HepG2 (cell line): ENCODE data around the gene PGA5. TPM values are rescaled to one million over a fixed set of nuclear protein-coding genes. Genes with fewer than 3 reads are reported as not detected.

Source experiments
- AHR ChIP-seq: IDR thresholded peaks from 2 replicates; pipeline ENCODE4 v1.6.1; 2018; ENCODE audit warnings: missing genetic modification reagents, missing compliant biosample characterization
- ATM ChIP-seq: fragments of 450-650 bp; IDR thresholded peaks from 2 replicates; pipeline ENCODE4 v1.7.1; 2017; ENCODE audit warnings: mild to moderate bottlenecking, borderline replicate concordance
- CREB1 ChIP-seq, 2 experiments: fragments of 450-650 bp in 1 of 2; IDR thresholded peaks; 2 replicates each; pipeline ENCODE4 v1.6.1; 2016 to 2017; ENCODE audit warnings: control low read depth in 1 of 2, mild to moderate bottlenecking in 1 of 2, missing compliant biosample characterization in 1 of 2, missing genetic modification characterization in 1 of 2
- GZF1 ChIP-seq: sonication (generic); formaldehyde crosslinking; IDR thresholded peaks from 2 replicates; pipeline ENCODE4 v1.5.1; 2020; ENCODE audit warnings: mild to moderate bottlenecking, missing genetic modification reagents
- JARID2 ChIP-seq: sonication (generic); formaldehyde crosslinking; IDR thresholded peaks from 2 replicates; pipeline ENCODE4 v1.8.1; 2023; ENCODE audit warnings: missing genetic modification reagents, inconsistent platforms; ENCODE audit not compliant: insufficient replicate concordance
- JDP2 ChIP-seq: sonication (generic); formaldehyde crosslinking; IDR thresholded peaks from 2 replicates; pipeline ENCODE4 v1.8.1; 2022; ENCODE audit warnings: missing genetic modification reagents, borderline replicate concordance
- KLF16 ChIP-seq, 2 experiments: sonication (generic) in 1 of 2; formaldehyde crosslinking in 1 of 2; IDR thresholded peaks; 2 replicates each; pipeline versions ENCODE4 v1.6.1 to v1.8.0; 2016 to 2023; ENCODE audit warnings: missing genetic modification reagents in 2 of 2, missing compliant biosample characterization in 1 of 2
- PHF8 ChIP-seq: sonication (generic); formaldehyde crosslinking; IDR thresholded peaks from 2 replicates; pipeline ENCODE4 v1.5.0; 2020; ENCODE audit warnings: missing genetic modification reagents
- SMAD3 ChIP-seq: sonication (generic); formaldehyde crosslinking; IDR thresholded peaks from 2 replicates; pipeline ENCODE4 v1.4.0; 2020; ENCODE audit warnings: missing genetic modification reagents
- SP5 ChIP-seq: IDR thresholded peaks from 2 replicates; pipeline ENCODE4 v1.6.1; 2016; ENCODE audit warnings: low read depth, borderline replicate concordance
- SPEN ChIP-seq: sonication (generic); formaldehyde crosslinking; IDR thresholded peaks from 2 replicates; pipeline ENCODE4 v1.5.1; 2020; ENCODE audit warnings: low read depth, mild to moderate bottlenecking, missing genetic modification reagents
- ZFP62 ChIP-seq: sonication (generic); formaldehyde crosslinking; IDR thresholded peaks from 2 replicates; pipeline ENCODE4 v1.4.0; 2020; ENCODE audit warnings: missing genetic modification reagents
- ZNF17 ChIP-seq: sonication (generic); formaldehyde crosslinking; IDR thresholded peaks from 2 replicates; pipeline ENCODE4 v1.5.0; 2020; ENCODE audit warnings: mild to moderate bottlenecking, missing genetic modification reagents
- ZNF616 ChIP-seq: sonication (generic); formaldehyde crosslinking; IDR thresholded peaks from 2 replicates; pipeline ENCODE4 v1.5.0; 2020; ENCODE audit warnings: low read depth, mild to moderate bottlenecking, missing genetic modification reagents
- ZNF749 ChIP-seq: sonication (generic); formaldehyde crosslinking; IDR thresholded peaks from 2 replicates; pipeline ENCODE4 v1.8.0; 2022; ENCODE audit warnings: mild to moderate bottlenecking, missing genetic modification reagents, moderate library complexity, borderline replicate concordance
- ZNF775 ChIP-seq: sonication (generic); formaldehyde crosslinking; IDR thresholded peaks from 2 replicates; pipeline ENCODE4 v1.4.0; 2020; ENCODE audit warnings: missing genetic modification reagents, mild to moderate bottlenecking, moderate library complexity, borderline replicate concordance
- polyA plus RNA-seq, 8 experiments: library from polyadenylated mRNA; depleted of rRNA in 3 of 8; stranded (reverse) in 7 of 8; unstranded in 1 of 8; fragments of >200 nt; fragmentation: Illumina TruSeq in 4 of 8; extraction: Trizol in 4 of 8; gene quantifications; 2 replicates each; pipeline versions ENCODE4 v1.2.1 to v1.2.3, GENCODE V29; 2011 to 2016; ENCODE audit warnings: low read depth in 4 of 8, missing spikeins in 1 of 8, mixed read lengths in 1 of 8; ENCODE audit not compliant: insufficient read depth in 1 of 8
- total RNA-seq, 5 experiments: library from RNA; depleted of rRNA; stranded (reverse); fragments of >200 nt; fragmentation: Illumina TruSeq; extraction: Trizol; gene quantifications; 2 replicates each; pipeline ENCODE4 v1.2.3, GENCODE V29; 2016; ENCODE audit warnings: low read depth in 1 of 5
- TF ChIP-seq, protein P1 (sequence below): sonication (generic); formaldehyde crosslinking; IDR thresholded peaks from 2 replicates; pipeline ENCODE4 v1.5.1; 2020; ENCODE audit warnings: mild to moderate bottlenecking, missing genetic modification reagents, moderate library complexity
- TF ChIP-seq, protein P2 (sequence below), 2 experiments: IDR thresholded peaks; 2 replicates each; pipeline ENCODE4 v1.6.1; 2011 to 2012; ENCODE audit warnings: low read length in 2 of 2, borderline replicate concordance in 1 of 2, low read depth in 1 of 2, mild to moderate bottlenecking in 1 of 2, moderate library complexity in 1 of 2
- TF ChIP-seq, protein P3 (sequence below): sonication (generic); formaldehyde crosslinking; conservative IDR thresholded peaks from 2 replicates; pipeline ENCODE4 v1.4.0; 2020; ENCODE audit warnings: missing genetic modification reagents
- TF ChIP-seq, protein P4 (sequence below): sonication (generic); formaldehyde crosslinking; conservative IDR thresholded peaks from 2 replicates; pipeline ENCODE4 v1.4.0; 2020; ENCODE audit warnings: missing genetic modification reagents

PGA5 gene
- total and polyA plus RNA-seq, 2 of the 13 experiments (the other 11 are each of a cell fraction or from before 2014, with no cell fraction given): not detected

DNA sequence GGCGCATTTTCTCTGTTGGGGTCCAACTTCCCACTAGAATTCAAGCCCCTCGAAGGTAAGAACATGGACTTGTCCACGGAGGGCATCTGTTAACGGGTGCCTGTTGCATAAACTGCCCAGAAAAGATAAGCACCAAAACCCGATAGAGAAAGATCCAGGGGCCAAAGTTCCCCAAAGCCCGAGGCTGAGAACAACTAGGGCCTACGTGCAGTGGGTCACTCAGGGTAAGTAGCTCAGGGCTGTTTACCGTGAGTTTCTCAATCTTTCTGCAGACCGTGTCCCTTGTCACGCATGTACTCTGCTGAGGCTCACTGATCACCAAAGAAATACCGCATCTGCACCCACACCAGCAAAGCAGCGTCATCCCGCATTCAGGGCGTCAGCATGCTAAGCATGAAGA lies 24.4 kb downstream of the PGA5 start (continued):
- TF ChIP-seq, protein P1, sequence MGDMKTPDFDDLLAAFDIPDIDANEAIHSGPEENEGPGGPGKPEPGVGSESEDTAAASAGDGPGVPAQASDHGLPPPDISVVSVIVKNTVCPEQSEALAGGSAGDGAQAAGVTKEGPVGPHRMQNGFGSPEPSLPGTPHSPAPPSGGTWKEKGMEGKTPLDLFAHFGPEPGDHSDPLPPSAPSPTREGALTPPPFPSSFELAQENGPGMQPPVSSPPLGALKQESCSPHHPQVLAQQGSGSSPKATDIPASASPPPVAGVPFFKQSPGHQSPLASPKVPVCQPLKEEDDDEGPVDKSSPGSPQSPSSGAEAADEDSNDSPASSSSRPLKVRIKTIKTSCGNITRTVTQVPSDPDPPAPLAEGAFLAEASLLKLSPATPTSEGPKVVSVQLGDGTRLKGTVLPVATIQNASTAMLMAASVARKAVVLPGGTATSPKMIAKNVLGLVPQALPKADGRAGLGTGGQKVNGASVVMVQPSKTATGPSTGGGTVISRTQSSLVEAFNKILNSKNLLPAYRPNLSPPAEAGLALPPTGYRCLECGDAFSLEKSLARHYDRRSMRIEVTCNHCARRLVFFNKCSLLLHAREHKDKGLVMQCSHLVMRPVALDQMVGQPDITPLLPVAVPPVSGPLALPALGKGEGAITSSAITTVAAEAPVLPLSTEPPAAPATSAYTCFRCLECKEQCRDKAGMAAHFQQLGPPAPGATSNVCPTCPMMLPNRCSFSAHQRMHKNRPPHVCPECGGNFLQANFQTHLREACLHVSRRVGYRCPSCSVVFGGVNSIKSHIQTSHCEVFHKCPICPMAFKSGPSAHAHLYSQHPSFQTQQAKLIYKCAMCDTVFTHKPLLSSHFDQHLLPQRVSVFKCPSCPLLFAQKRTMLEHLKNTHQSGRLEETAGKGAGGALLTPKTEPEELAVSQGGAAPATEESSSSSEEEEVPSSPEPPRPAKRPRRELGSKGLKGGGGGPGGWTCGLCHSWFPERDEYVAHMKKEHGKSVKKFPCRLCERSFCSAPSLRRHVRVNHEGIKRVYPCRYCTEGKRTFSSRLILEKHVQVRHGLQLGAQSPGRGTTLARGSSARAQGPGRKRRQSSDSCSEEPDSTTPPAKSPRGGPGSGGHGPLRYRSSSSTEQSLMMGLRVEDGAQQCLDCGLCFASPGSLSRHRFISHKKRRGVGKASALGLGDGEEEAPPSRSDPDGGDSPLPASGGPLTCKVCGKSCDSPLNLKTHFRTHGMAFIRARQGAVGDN (CRISPR knock-in tag): peak; percentile 72
- TF ChIP-seq JARID2 (CRISPR knock-in tag) (no peak), ZFP62 (CRISPR knock-in tag) (no peak), PHF8 (CRISPR knock-in tag) (no peak), AHR (CRISPR knock-in tag) (no peak), JDP2 (no peak), KLF16 (CRISPR knock-in tag; IDR thresholded peaks at IDR 0.05) (no peak), ZNF775 (no peak), ZNF17 (CRISPR knock-in tag) (no peak), GZF1 (CRISPR knock-in tag) (no peak), ATM (no peak), SP5 (CRISPR knock-in tag) (no peak), SMAD3 (CRISPR knock-in tag) (no peak), ZNF749 (no peak), CREB1 (IDR thresholded peaks at IDR 0.05) (no peak), CREB1 (CRISPR knock-in tag; IDR thresholded peaks at IDR 0.05) (no peak; the same call in 1 of the 2 replicates), ZNF616 (CRISPR knock-in tag) (no peak), SPEN (peak; percentile 66; the same call in 1 of the 2 replicates)
- TF ChIP-seq, protein P2, sequence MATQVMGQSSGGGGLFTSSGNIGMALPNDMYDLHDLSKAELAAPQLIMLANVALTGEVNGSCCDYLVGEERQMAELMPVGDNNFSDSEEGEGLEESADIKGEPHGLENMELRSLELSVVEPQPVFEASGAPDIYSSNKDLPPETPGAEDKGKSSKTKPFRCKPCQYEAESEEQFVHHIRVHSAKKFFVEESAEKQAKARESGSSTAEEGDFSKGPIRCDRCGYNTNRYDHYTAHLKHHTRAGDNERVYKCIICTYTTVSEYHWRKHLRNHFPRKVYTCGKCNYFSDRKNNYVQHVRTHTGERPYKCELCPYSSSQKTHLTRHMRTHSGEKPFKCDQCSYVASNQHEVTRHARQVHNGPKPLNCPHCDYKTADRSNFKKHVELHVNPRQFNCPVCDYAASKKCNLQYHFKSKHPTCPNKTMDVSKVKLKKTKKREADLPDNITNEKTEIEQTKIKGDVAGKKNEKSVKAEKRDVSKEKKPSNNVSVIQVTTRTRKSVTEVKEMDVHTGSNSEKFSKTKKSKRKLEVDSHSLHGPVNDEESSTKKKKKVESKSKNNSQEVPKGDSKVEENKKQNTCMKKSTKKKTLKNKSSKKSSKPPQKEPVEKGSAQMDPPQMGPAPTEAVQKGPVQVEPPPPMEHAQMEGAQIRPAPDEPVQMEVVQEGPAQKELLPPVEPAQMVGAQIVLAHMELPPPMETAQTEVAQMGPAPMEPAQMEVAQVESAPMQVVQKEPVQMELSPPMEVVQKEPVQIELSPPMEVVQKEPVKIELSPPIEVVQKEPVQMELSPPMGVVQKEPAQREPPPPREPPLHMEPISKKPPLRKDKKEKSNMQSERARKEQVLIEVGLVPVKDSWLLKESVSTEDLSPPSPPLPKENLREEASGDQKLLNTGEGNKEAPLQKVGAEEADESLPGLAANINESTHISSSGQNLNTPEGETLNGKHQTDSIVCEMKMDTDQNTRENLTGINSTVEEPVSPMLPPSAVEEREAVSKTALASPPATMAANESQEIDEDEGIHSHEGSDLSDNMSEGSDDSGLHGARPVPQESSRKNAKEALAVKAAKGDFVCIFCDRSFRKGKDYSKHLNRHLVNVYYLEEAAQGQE (IDR thresholded peaks at IDR 0.05; ENCODE audit: borderline replicate concordance in 1 of 2, low read depth in 1 of 2, low read length in 2 of 2): no peak
- TF ChIP-seq, protein P3, sequence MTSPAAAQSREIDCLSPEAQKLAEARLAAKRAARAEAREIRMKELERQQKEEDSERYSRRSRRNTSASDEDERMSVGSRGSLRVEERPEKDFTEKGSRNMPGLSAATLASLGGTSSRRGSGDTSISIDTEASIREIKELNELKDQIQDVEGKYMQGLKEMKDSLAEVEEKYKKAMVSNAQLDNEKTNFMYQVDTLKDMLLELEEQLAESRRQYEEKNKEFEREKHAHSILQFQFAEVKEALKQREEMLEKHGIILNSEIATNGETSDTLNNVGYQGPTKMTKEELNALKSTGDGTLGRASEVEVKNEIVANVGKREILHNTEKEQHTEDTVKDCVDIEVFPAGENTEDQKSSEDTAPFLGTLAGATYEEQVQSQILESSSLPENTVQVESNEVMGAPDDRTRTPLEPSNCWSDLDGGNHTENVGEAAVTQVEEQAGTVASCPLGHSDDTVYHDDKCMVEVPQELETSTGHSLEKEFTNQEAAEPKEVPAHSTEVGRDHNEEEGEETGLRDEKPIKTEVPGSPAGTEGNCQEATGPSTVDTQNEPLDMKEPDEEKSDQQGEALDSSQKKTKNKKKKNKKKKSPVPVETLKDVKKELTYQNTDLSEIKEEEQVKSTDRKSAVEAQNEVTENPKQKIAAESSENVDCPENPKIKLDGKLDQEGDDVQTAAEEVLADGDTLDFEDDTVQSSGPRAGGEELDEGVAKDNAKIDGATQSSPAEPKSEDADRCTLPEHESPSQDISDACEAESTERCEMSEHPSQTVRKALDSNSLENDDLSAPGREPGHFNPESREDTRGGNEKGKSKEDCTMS (CRISPR knock-in tag): no peak
- TF ChIP-seq, protein P4, sequence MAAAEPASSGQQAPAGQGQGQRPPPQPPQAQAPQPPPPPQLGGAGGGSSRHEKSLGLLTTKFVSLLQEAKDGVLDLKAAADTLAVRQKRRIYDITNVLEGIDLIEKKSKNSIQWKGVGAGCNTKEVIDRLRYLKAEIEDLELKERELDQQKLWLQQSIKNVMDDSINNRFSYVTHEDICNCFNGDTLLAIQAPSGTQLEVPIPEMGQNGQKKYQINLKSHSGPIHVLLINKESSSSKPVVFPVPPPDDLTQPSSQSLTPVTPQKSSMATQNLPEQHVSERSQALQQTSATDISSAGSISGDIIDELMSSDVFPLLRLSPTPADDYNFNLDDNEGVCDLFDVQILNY (CRISPR knock-in tag): no peak
